Right atrium auricular region (tissue), 2 donors: Measurements from ENCODE around the gene CDH13. TPM values are rescaled to one million over a fixed set of nuclear protein-coding genes. Genes with fewer than 3 reads are reported as not detected.

Experiments used
- DNase-seq: peaks from one replicate; pipeline ENCODE4 v3.0.0-alpha.2; 2019; ENCODE audit warnings: low spot score
- H3K27ac ChIP-seq, 2 donors: fragments of 200-600 bp; sonication (generic); 1 replicate in 1 of 2; 2 replicates in 1 of 2; pipeline ENCODE4 v1.5.1; 2016 to 2019
- H3K27me3 ChIP-seq, 2 donors: fragments of 200-600 bp; sonication (generic); one replicate each; pipeline versions ENCODE4 v1.5.1 to v1.6.0; 2017 to 2019
- H3K36me3 ChIP-seq: fragments of 200-600 bp; sonication (generic); one replicate; pipeline ENCODE4 v1.5.1; 2016
- H3K4me1 ChIP-seq, 2 donors: fragments of 200-600 bp; sonication (generic); one replicate each; pipeline versions ENCODE4 v1.5.1 to v1.6.0; 2017 to 2019
- H3K4me3 ChIP-seq, 2 donors: fragments of 200-600 bp; sonication (generic); 1 replicate in 1 of 2; 2 replicates in 1 of 2; pipeline ENCODE4 v1.5.1; 2017 to 2019; ENCODE audit warnings: mild to moderate bottlenecking in 1 of 2, moderate library complexity in 1 of 2
- H3K9me3 ChIP-seq, 2 donors: fragments of 200-600 bp; sonication (generic); one replicate each; pipeline ENCODE4 v1.5.1; 2019
- CTCF ChIP-seq, 2 donors: fragments of 200-600 bp; sonication (generic); IDR thresholded peaks; one replicate each; pipeline ENCODE4 v1.5.1; 2019; ENCODE audit warnings: antibody characterized with exemption in 2 of 2
- total RNA-seq, 2 donors: library from RNA; depleted of rRNA; stranded (reverse); fragments of >200 nt; gene quantifications; one replicate each; pipeline ENCODE4 v1.1.0, GENCODE V29; 2016

Gene CDH13
- total RNA-seq, 2 donors from 2014 or later: 75.4 to 85.9 TPM

GRCh38 chr16:83552228-83552627 is 925.5 kb downstream of the CDH13 start:
- no peaks in the 10 kb centered on the region for H3K36me3 ChIP-seq
- no peaks in the 10 kb centered on the region for H3K27me3 ChIP-seq
- no peaks in the 10 kb centered on the region for H3K9me3 ChIP-seq
- H3K4me1 ChIP-seq: no peaks in the 10 kb centered on the region
- no peak overlapping the region for H3K27ac ChIP-seq
- no peak for TF ChIP-seq CTCF (IDR thresholded peaks at IDR 0.05)
- H3K4me3 ChIP-seq: no peak overlapping the region
- DNase-seq: no peak

DNA sequence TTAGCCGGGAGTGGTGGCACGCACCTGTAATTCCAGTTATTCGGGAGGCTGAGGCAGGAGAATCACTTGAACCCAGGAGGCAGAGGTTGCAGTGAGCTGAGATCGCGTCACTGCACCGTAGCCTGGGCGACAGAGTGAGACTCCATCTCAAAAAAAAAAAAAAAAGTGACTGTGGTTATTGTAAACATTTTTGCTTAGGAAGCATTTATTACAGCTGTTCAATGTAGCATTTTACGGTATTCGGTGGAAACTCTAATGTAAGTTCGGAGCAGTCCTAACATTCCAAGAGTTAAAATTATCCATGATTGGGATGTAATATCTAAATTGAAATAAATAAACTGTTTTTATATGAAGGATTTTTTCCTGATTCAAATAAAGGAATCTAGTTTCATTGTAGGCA is 926.2 kb downstream of the CDH13 start:
- no peak for TF ChIP-seq CTCF (IDR thresholded peaks at IDR 0.05)
- no peaks in the 10 kb centered on the region for H3K36me3 ChIP-seq
- no peak overlapping the region for H3K27ac ChIP-seq
- H3K9me3 ChIP-seq: no peaks in the 10 kb centered on the region
- H3K4me1 ChIP-seq: no peaks in the 10 kb centered on the region
- no peak overlapping the region for H3K4me3 ChIP-seq
- H3K27me3 ChIP-seq: no peaks in the 10 kb centered on the region
- DNase-seq: no peak

GRCh38 chr16:83554096-83554495 is 927.3 kb downstream of the CDH13 start:
- TF ChIP-seq CTCF (IDR thresholded peaks at IDR 0.05): no peak

GRCh38 chr16:83554540-83554939 is 927.8 kb downstream of the CDH13 start:
- H3K4me1 ChIP-seq: no peaks in the 10 kb centered on the region
- no peak for DNase-seq
- no peak for TF ChIP-seq CTCF (IDR thresholded peaks at IDR 0.05)
- H3K27me3 ChIP-seq: no peaks in the 10 kb centered on the region
- H3K4me3 ChIP-seq: no peak overlapping the region
- H3K36me3 ChIP-seq: no peaks in the 10 kb centered on the region
- no peaks in the 10 kb centered on the region for H3K9me3 ChIP-seq
- no peak overlapping the region for H3K27ac ChIP-seq

More at GRCh38 chr16:83554096-83554495, 927.3 kb downstream of the CDH13 start:
- no peak overlapping the region for H3K27ac ChIP-seq
- DNase-seq: no peak
- H3K27me3 ChIP-seq: no peaks in the 10 kb centered on the region
- no peaks in the 10 kb centered on the region for H3K9me3 ChIP-seq
- H3K4me3 ChIP-seq: no peak overlapping the region
- H3K4me1 ChIP-seq: no peaks in the 10 kb centered on the region
- H3K36me3 ChIP-seq: no peaks in the 10 kb centered on the region

GRCh38 chr16:83561876-83562275 is 935.1 kb downstream of the CDH13 start:
- no peaks in the 10 kb centered on the region for H3K9me3 ChIP-seq

More at GRCh38 chr16:83561876-83562275, 935.1 kb downstream of the CDH13 start:
- no peak overlapping the region for H3K4me3 ChIP-seq
- no peak for TF ChIP-seq CTCF (IDR thresholded peaks at IDR 0.05)
- no peak overlapping the region for H3K27ac ChIP-seq
- H3K36me3 ChIP-seq: no peaks in the 10 kb centered on the region
- DNase-seq: no peak
- no peaks in the 10 kb centered on the region for H3K27me3 ChIP-seq
- no peaks in the 10 kb centered on the region for H3K4me1 ChIP-seq
